ES-I3 (cell line): ENCODE measurements around the gene CAB39.

Experiments used
- H3K36me3 ChIP-seq: 2 replicates; pipeline ENCODE4 v1.6.1; 2013; ENCODE audit warnings: mild to moderate bottlenecking, low read length, control low read depth, moderate library complexity; ENCODE audit not compliant: insufficient read depth
- H3K4me1 ChIP-seq: 2 replicates; pipeline ENCODE4 v1.6.1; 2013; ENCODE audit warnings: mild to moderate bottlenecking, control low read depth, low read length; ENCODE audit not compliant: insufficient read depth
- H3K9ac ChIP-seq: 2 replicates; pipeline ENCODE4 v1.6.1; 2013; ENCODE audit warnings: low read depth, mild to moderate bottlenecking, low read length, moderate library complexity
- H3K9me3 ChIP-seq: 2 replicates; pipeline ENCODE4 v1.6.1; 2013; ENCODE audit warnings: mild to moderate bottlenecking, low read length, moderate library complexity; ENCODE audit not compliant: control insufficient read depth, insufficient read depth

Gene CAB39

DNA sequence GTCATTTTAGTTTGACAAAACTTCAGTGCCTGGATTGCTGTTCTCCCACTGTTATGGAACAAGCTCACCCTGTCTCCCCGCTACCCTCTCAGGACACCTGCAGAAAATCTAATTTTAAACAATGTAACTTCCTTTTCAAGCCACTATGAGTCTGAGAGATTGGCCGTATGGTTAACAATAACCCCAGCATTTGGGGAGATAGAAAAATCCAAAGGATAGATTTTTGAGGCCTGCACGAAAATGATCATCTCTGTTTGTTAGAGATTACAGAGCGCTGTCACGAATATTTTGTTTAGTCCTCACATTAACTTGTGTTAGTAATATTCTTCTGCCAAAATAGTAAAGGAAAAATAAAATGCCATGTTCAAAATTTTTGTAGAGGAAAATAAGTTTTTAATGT lies 24.7 kb downstream of the CAB39 start:
- no peaks in the 10 kb centered on the region for H3K36me3 ChIP-seq
- no peaks in the 10 kb centered on the region for H3K9me3 ChIP-seq
- peaks cover 3% of the 10 kb centered on the region; the same call in 1 of the 2 replicates for H3K4me1 ChIP-seq
- no peak overlapping the region for H3K9ac ChIP-seq

DNA sequence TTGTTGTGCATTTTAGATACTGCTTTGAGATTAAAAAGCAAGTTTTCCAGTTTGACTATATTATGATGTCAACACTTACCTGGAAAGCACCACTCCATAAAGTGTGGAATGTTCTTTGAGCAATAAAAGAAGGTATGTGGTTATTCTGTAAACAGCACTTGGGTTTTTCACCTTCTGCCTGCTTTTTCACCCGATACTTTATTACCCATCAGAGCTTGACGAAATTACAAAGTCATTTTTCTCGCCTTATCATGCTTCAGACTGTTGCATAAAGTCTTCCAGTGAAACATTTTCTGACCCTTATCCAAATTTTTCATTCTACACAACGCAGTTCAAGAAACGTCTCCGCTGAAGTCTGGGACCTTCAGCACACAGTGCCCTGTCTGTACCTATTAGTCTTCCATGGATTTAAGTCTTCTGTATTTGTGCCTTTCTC lies 25.2 kb downstream of the CAB39 start:
- peaks cover 3% of the 10 kb centered on the region; the same call in 1 of the 2 replicates for H3K4me1 ChIP-seq
- H3K36me3 ChIP-seq, result no peaks in the 10 kb centered on the region
- no peak overlapping the region for H3K9ac ChIP-seq
- no peaks in the 10 kb centered on the region for H3K9me3 ChIP-seq

DNA sequence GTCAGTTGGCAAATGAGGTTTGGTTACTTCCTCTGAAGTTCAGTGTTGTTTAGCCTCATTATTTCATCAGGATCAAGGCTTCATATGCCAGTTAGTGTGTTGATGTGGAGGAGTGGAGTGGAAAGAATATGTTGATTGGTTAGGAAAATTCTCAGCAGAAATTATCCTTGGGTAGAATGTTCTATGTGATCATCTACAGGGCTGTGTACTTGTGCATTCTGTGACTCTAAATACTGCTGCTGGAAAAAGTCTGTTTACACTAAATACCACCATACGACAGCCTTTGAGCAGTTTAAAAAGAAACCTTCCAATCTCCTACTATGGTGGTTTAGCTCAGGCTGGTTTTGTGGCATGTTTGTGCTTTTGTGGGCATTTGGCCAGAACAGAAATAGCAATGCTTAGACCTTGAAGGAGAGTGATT lies 25.8 kb downstream of the CAB39 start:
- Histone ChIP-seq H3K9ac (no peak overlapping the region), H3K36me3 (no peaks in the 10 kb centered on the region), H3K9me3 (no peaks in the 10 kb centered on the region), H3K4me1 (no peaks in the 10 kb centered on the region; the same call in 1 of the 2 replicates)

DNA sequence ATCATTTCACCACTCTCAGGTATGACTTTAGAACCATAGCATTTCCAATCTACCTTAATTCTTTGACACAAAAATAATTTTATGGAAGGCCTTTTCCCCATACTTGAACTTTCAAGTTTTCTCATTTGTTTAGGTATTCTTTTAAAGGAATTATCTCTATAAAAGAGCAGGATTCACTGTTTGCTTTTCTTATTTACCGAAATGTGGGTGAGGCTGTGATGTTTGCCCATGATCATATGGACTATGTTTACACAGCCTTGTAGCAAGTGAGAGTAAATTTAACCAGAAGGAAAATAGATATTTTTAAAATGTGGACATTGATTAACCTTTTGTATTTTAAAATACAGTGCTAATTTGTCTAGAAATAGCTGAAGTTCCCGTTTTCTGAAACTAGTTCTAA lies 26.3 kb downstream of the CAB39 start:
- Histone ChIP-seq H3K9ac (no peak overlapping the region), H3K4me1 (no peaks in the 10 kb centered on the region), H3K36me3 (no peaks in the 10 kb centered on the region), H3K9me3 (no peaks in the 10 kb centered on the region)

DNA sequence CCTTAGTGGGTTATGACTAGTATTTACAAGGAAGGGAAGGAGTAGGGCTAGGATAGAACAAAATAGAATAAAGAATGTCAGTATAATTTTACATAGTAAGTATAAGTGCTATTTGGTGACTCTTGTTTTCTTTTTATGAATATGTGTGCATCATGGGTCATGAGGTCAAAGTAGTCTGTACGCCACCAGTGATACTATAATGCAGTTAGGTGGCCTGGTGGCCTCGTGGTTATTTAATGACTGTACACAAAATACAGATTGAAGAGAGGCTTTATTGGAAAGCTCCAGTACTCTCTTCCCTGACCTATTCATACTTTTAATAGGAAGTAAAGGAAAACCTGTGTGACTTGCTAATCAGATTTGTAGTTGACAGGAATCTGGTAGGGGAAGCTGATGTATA lies 27.3 kb downstream of the CAB39 start:
- no peaks in the 10 kb centered on the region for H3K9me3 ChIP-seq
- no peaks in the 10 kb centered on the region for H3K4me1 ChIP-seq
- no peak overlapping the region for H3K9ac ChIP-seq
- H3K36me3 ChIP-seq, result no peaks in the 10 kb centered on the region

DNA sequence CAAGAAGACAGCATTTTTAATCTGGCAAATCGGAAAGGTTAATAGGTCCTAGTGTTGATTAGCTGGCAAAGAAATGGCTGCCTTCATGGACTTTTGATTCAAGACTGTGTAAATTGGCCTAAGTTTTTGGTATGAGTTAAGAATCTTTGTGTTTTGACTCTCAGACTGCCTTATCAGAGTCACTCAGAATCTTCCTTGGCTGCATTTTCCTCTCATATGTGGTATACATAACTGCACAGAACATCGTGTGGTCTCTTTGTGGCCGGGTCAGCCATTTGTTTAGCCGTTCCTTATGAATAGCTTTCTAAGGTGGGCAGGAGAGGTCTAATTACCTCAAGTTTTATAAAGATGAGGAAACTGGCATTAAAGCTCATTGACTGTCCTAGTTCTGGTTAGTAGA lies 30.1 kb downstream of the CAB39 start:
- Histone ChIP-seq H3K4me1 (no peaks in the 10 kb centered on the region), H3K9ac (no peak overlapping the region), H3K9me3 (no peaks in the 10 kb centered on the region), H3K36me3 (no peaks in the 10 kb centered on the region)

DNA sequence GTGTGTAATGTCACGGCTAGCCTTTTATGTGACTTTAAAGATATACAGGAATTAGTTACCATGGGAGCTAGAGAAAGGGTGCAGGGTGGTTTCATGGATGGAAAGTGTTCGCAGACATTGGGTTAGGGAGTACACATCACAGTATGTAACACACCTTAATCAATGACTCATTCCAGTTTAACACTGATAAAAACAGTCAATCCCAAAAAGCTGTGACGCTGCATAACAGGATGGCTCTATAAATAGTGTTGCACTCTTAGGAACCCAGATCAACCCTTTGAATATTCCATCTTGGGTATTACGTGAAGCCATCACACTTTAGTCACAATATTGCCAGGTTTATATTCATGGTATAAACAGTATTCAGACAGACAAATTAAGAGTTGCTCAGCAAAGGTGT lies 33.6 kb downstream of the CAB39 start:
- Histone ChIP-seq H3K4me1 (no peaks in the 10 kb centered on the region), H3K36me3 (no peaks in the 10 kb centered on the region), H3K9ac (no peak overlapping the region), H3K9me3 (no peaks in the 10 kb centered on the region)

DNA sequence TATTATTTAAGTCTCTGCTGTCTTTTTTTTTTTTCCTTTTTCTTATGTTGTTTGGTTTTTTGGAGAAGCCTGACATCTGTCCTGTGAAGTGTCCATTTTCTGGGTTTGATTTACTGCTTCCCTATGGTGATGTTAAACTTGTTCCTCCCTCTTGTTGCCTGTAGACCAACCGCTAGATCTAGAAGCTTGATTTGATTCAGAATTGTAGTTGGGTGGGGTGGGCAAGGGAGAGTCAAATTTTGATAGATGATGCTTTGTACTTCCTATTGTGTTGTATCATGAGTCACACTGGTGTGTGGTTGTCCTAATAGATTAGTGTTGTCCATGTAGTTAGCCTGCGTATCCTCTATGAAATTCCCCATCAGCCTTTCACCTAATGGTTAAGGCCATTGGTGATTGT lies 35.4 kb downstream of the CAB39 start:
- H3K9me3 ChIP-seq, result no peaks in the 10 kb centered on the region
- H3K9ac ChIP-seq, result no peak overlapping the region
- no peaks in the 10 kb centered on the region for H3K36me3 ChIP-seq
- H3K4me1 ChIP-seq, result no peaks in the 10 kb centered on the region

DNA sequence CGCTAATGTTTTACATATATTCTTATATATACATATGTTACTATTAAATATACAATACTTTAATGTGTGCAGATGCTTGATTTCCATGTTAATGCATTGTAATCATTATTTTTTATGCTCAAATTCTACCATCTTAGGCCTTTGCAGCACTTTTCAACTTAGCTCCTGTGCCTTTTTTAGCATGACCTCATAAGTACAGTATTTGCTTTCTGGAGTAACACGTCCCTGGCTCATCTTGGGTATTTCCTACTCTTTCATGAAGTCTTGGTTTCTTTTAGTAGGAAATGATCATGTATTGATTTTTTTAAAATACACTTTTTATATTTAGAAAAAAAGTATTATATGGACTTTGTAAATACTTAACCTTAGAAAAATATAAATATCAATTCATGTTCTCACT lies 36.5 kb downstream of the CAB39 start:
- Histone ChIP-seq H3K36me3 (no peaks in the 10 kb centered on the region), H3K9me3 (no peaks in the 10 kb centered on the region), H3K4me1 (no peaks in the 10 kb centered on the region), H3K9ac (no peak overlapping the region)

DNA sequence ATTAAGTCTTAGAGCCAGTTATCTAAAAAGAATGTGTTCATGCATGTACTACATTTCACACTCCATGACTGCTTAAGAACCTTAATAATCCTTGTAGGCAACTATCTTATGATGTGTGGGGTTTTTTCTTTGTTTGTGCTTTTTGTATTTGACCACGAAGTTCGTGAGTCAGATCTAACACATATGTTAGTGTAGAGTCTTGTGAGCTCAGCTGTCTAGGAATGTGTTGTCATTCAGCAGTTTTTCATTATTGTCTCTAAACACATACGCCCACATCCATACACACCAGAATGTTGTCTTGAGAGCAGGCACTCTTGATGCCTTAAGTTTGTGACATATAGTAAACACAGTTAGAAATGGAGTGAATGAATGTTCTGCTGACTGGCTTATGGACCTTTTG lies 38.4 kb downstream of the CAB39 start:
- H3K4me1 ChIP-seq, result 0 out of 2 replicates have a peak, but pooled peaks cover 6% of the 10 kb centered on the region

DNA sequence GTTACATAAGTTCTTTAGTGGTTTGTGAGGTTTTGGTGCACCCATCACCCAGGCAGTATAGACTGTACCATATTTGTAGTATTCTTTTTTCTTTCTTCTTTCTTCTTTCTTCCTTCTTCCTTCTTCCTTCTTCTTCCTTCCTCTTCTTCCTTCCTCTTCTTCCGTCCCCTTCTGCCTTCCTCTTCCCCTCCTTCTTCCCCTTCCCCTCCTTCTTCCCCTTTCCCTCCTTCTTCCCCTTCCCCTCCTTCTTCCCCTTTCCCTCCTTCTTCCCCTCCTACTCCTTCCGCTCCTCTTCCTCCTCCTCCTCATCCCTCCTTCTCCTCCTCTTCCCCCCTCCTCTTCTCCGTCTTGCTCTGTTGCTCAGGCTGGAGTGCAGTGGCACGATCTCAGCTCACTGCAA lies 41.6 kb downstream of the CAB39 start:
- no peaks in the 10 kb centered on the region for H3K9me3 ChIP-seq
- peaks cover 13% of the 10 kb centered on the region for H3K4me1 ChIP-seq
- H3K36me3 ChIP-seq, result no peaks in the 10 kb centered on the region
- no peak overlapping the region for H3K9ac ChIP-seq

More for the DNA sequence above, 38.4 kb downstream of the CAB39 start:
- Histone ChIP-seq H3K9ac (no peak overlapping the region), H3K36me3 (no peaks in the 10 kb centered on the region), H3K9me3 (no peaks in the 10 kb centered on the region)

DNA sequence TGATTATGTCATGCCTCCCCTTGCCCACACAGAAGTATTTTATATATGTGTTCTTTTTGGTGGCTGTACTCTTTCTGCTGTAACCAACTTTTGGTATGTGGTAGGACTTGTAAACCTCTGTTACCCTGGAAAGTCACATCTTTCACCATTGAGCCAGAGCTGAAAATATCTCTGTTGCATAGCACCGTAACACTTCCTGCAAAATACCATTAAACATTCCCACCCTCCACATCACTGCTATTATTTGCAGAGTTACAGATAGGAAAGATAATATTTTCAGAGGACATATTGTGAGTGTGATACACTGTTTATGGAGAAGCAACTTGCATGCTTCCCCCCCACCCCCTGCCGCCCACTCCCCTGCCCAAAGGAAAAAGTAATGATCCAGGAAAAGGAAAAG lies 44.8 kb downstream of the CAB39 start:
- no peaks in the 10 kb centered on the region for H3K9me3 ChIP-seq
- H3K9ac ChIP-seq, result no peak overlapping the region
- peaks cover 19% of the 10 kb centered on the region for H3K4me1 ChIP-seq
- H3K36me3 ChIP-seq, result no peaks in the 10 kb centered on the region

DNA sequence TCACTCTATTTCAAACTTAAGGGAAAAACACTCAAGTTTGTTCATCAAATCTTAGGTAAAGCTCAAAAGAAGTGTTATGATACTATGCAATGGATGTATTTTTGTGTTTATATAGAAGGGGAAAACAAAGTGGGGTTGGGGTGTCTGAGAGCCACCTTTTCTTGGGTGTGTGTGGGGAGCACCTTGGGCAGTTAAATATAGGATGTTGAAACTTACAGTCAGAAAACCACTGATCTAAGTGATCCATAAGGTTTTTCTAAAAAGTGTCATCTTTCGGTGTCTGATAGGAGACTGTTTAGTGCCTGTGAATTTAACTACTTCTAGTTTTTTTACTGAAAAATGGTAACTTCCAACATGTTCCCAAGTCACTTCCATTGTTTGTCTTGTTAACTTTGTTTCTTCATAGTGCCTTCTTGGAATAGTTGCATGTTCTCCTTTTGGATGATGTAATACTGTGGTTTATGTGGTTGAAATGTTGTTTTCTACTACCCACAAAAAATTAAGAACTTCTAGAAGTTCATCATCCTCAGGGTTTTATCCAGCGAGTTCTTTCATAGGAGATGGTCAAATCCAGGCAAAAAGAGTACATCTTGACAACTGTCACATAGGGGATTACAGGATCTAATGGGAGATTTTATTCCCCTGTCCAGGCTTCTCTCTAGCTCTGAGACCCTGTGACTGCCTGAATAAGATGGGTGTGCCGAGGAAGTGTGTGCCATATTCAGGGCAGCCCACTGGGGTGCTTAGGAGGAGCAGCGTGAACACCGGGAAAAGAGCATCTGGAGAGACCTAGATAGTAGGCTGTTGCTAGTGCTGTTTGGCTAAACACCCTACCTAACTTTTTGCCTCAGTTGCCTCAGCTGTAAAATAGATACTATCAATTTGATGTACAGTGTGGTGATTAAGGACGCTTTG lies 46.2 kb downstream of the CAB39 start:
- H3K9ac ChIP-seq, result no peak overlapping the region

DNA sequence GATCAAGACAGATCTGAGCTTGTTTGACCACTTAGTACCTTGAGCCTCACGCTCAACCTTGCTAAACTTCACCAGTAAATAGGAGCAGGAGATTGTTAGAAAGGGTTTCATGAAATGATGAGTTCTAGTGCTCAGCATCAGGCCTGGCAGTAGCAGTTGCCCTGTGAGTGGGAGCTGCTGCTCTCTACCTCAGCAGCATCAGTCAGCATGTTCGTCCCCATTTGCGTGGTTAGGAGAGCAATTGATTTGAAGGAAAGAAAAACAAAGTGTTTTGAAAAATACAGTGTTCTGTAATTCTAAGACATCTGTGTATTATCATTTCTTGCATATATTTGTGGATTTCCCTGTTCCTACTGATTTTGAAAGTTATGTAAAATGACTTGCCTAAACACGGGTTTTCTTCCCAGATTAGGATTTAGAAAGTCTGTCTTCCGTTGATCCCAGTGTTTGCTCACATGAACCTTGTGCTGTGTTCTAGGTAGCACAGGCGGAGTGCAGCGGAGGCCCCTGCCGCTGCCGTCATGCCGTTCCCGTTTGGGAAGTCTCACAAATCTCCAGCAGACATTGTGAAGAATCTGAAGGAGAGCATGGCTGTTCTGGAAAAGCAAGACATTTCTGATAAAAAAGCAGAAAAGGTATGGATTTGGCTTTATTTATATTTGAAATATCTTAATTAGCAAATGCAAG lies 47.0 kb downstream of the CAB39 start:
- Histone ChIP-seq H3K9me3 (no peaks in the 10 kb centered on the region), H3K36me3 (no peaks in the 10 kb centered on the region), H3K9ac (no peak overlapping the region), H3K4me1 (peaks cover 19% of the 10 kb centered on the region)

More for the DNA sequence above, 46.2 kb downstream of the CAB39 start:
- peaks cover 19% of the 10 kb centered on the region for H3K4me1 ChIP-seq
- no peaks in the 10 kb centered on the region for H3K36me3 ChIP-seq
- no peaks in the 10 kb centered on the region for H3K9me3 ChIP-seq

DNA sequence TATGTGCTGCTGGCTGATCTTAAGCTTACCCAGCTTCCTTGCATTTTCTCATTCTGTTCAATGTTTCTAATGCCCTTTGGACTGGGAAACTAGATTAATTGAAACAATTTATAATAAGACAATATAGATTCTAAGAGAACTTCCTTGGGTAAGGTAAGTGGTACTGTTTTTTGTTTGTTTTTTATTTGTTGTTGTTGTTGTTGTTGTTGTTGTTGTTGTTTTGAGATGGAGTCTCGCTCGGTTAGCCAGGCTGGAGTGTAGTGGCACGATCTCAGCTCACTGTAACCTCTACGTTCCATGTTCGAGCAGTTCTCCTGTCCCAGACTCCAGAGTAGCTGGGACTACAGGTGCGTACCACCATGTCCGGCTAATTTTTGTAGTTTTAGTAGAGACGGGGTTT lies 49.1 kb downstream of the CAB39 start:
- no peaks in the 10 kb centered on the region for H3K9me3 ChIP-seq
- H3K36me3 ChIP-seq, result peaks cover 3% of the 10 kb centered on the region; the same call in 1 of the 2 replicates
- H3K4me1 ChIP-seq, result peaks cover 21% of the 10 kb centered on the region
- H3K9ac ChIP-seq, result no peak overlapping the region
